HepG2 (cell line): ENCODE measurements around the gene RUNDC1. TPM values are rescaled to one million over a fixed set of nuclear protein-coding genes. Genes with fewer than 3 reads are reported as not detected.

Experiments used
- ARHGAP35 ChIP-seq: sonication (generic); formaldehyde crosslinking; IDR thresholded peaks from 2 replicates; pipeline ENCODE4 v1.9.0; 2022; ENCODE audit warnings: mild to moderate bottlenecking, inconsistent platforms, moderate library complexity, missing genetic modification reagents, borderline replicate concordance
- GLMP ChIP-seq: sonication (generic); formaldehyde crosslinking; IDR thresholded peaks from 2 replicates; pipeline ENCODE4 v1.9.0; 2021; ENCODE audit warnings: missing genetic modification reagents, mild to moderate bottlenecking, borderline replicate concordance
- HDAC1 ChIP-seq: sonication (generic); formaldehyde crosslinking; IDR thresholded peaks from 2 replicates; pipeline ENCODE4 v1.5.1; 2020; ENCODE audit warnings: mild to moderate bottlenecking, missing genetic modification reagents
- JARID2 ChIP-seq: sonication (generic); formaldehyde crosslinking; IDR thresholded peaks from 2 replicates; pipeline ENCODE4 v1.8.1; 2023; ENCODE audit warnings: missing genetic modification reagents, inconsistent platforms; ENCODE audit not compliant: insufficient replicate concordance
- LCORL ChIP-seq, 2 experiments: fragments of 450-650 bp in 1 of 2; sonication (generic) in 1 of 2; formaldehyde crosslinking in 1 of 2; IDR thresholded peaks; 2 replicates each; pipeline versions ENCODE4 v1.5.0 to v1.6.1; 2017 to 2020; ENCODE audit warnings: antibody characterized with exemption in 1 of 2, missing genetic modification reagents in 1 of 2
- PPARG ChIP-seq: conservative IDR thresholded peaks from 2 replicates; pipeline ENCODE4 v1.6.1; 2016; ENCODE audit warnings: missing biosample characterization, missing genetic modification reagents
- RBM22 ChIP-seq: fragments of 200-400 bp; formaldehyde crosslinking; optimal IDR thresholded peaks from 2 replicates; pipeline ENCODE3; 2017; ENCODE audit warnings: mild to moderate bottlenecking, low read length, moderate library complexity
- REL ChIP-seq: sonication (generic); formaldehyde crosslinking; conservative IDR thresholded peaks from 2 replicates; pipeline ENCODE4 v1.8.0; 2022; ENCODE audit warnings: mild to moderate bottlenecking, missing genetic modification reagents, moderate library complexity
- SP140L ChIP-seq: sonication (generic); formaldehyde crosslinking; IDR thresholded peaks from 2 replicates; pipeline ENCODE4 v1.4.0; 2020; ENCODE audit warnings: missing genetic modification reagents, borderline replicate concordance
- SRSF1 ChIP-seq: fragments of 200-400 bp; formaldehyde crosslinking; optimal IDR thresholded peaks from 2 replicates; pipeline ENCODE3; 2017; ENCODE audit warnings: mild to moderate bottlenecking, low read depth, low read length, moderate library complexity
- YEATS4 ChIP-seq: sonication (generic); formaldehyde crosslinking; IDR thresholded peaks from 2 replicates; pipeline ENCODE4 v1.4.0; 2020; ENCODE audit warnings: missing genetic modification reagents, borderline replicate concordance
- ZNF773 ChIP-seq: sonication (generic); formaldehyde crosslinking; IDR thresholded peaks from 2 replicates; pipeline ENCODE4 v1.4.0; 2020; ENCODE audit warnings: missing genetic modification reagents, borderline replicate concordance
- polyA plus RNA-seq, 8 experiments: library from polyadenylated mRNA; depleted of rRNA in 3 of 8; stranded (reverse) in 7 of 8; unstranded in 1 of 8; fragments of >200 nt; fragmentation: Illumina TruSeq in 4 of 8; extraction: Trizol in 4 of 8; gene quantifications; 2 replicates each; pipeline versions ENCODE4 v1.2.1 to v1.2.3, GENCODE V29; 2011 to 2016; ENCODE audit warnings: low read depth in 4 of 8, missing spikeins in 1 of 8, mixed read lengths in 1 of 8; ENCODE audit not compliant: insufficient read depth in 1 of 8
- total RNA-seq, 5 experiments: library from RNA; depleted of rRNA; stranded (reverse); fragments of >200 nt; fragmentation: Illumina TruSeq; extraction: Trizol; gene quantifications; 2 replicates each; pipeline ENCODE4 v1.2.3, GENCODE V29; 2016; ENCODE audit warnings: low read depth in 1 of 5
- TF ChIP-seq, protein P1 (sequence below): sonication (generic); formaldehyde crosslinking; IDR thresholded peaks from 2 replicates; pipeline ENCODE4 v1.8.0; 2022; ENCODE audit warnings: low read depth, missing genetic modification reagents
- TF ChIP-seq, protein P2 (sequence below): sonication (generic); formaldehyde crosslinking; IDR thresholded peaks from 2 replicates; pipeline ENCODE4 v1.8.0; 2022; ENCODE audit warnings: mild to moderate bottlenecking, missing genetic modification reagents; ENCODE audit not compliant: insufficient replicate concordance
- TF ChIP-seq, protein P3 (sequence below): sonication (generic); formaldehyde crosslinking; IDR thresholded peaks from 2 replicates; pipeline ENCODE4 v1.4.0; 2020; ENCODE audit warnings: missing genetic modification reagents
- TF ChIP-seq, protein P4 (sequence below): sonication (generic); IDR thresholded peaks from 2 replicates; pipeline ENCODE4 v1.6.1; 2016; ENCODE audit warnings: low read depth, borderline replicate concordance

Gene RUNDC1
- total and polyA plus RNA-seq, 2 of the 13 experiments (the other 11 are each of a cell fraction or from before 2014, with no cell fraction given), result 10.3 to 11.4 TPM

DNA sequence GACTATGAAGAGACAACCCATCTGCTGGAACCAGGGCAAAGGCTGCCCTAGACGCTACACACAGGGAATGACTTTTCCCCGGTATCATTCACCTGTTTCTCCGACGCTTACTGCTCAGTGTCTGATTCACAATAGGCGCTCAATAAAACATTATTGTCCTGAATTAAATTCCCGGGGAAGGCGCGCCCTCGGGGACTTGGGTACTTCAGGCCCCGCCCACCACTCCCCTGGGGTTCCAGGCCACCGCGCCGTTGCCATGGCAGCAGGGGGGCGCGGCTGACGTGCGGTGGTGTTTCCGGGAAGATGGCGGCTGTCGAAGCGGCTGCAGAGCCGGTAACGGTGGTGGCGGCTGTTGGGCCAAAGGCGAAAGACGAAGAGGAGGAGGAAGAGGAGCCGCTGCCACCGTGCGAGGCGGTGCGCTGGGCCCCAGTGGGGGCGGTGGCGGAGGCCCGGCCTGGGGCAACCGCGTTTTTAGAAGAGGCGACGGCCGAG, at the start of gene RUNDC1 (continued):
- TF ChIP-seq, protein P1, sequence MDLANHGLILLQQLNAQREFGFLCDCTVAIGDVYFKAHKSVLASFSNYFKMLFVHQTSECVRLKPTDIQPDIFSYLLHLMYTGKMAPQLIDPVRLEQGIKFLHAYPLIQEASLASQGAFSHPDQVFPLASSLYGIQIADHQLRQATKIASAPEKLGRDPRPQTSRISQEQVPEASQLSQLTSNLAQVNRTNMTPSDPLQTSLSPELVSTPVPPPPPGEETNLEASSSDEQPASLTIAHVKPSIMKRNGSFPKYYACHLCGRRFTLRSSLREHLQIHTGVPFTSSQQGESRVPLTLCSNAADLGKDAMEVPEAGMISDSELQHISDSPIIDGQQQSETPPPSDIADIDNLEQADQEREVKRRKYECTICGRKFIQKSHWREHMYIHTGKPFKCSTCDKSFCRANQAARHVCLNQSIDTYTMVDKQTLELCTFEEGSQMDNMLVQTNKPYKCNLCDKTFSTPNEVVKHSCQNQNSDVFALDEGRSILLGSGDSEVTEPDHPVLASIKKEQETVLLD (CRISPR knock-in tag), result peak; percentile 58
- TF ChIP-seq, protein P2, sequence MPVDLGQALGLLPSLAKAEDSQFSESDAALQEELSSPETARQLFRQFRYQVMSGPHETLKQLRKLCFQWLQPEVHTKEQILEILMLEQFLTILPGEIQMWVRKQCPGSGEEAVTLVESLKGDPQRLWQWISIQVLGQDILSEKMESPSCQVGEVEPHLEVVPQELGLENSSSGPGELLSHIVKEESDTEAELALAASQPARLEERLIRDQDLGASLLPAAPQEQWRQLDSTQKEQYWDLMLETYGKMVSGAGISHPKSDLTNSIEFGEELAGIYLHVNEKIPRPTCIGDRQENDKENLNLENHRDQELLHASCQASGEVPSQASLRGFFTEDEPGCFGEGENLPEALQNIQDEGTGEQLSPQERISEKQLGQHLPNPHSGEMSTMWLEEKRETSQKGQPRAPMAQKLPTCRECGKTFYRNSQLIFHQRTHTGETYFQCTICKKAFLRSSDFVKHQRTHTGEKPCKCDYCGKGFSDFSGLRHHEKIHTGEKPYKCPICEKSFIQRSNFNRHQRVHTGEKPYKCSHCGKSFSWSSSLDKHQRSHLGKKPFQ (CRISPR knock-in tag), result no peak
- TF ChIP-seq GLMP (CRISPR knock-in tag) (no peak), YEATS4 (CRISPR knock-in tag) (peak; percentile 85; the same call in 1 of the 2 replicates), SRSF1 (peak; percentile 82), ARHGAP35 (CRISPR knock-in tag) (0 out of 2 replicates have a peak, but pooled peaks have one; percentile 13), LCORL (IDR thresholded peaks at IDR 0.05) (no peak), LCORL (CRISPR knock-in tag; IDR thresholded peaks at IDR 0.05) (no peak; the same call in 1 of the 2 replicates), RBM22 (peak; percentile 99), PPARG (CRISPR knock-in tag) (peak; percentile 68), REL (CRISPR knock-in tag) (0 out of 2 replicates have a peak, but pooled peaks have one; percentile 5), JARID2 (CRISPR knock-in tag) (peak; percentile 27), HDAC1 (CRISPR knock-in tag) (peak; percentile 97), ZNF773 (CRISPR knock-in tag) (no peak), SP140L (CRISPR knock-in tag) (peak; percentile 75; the same call in 1 of the 2 replicates)
- TF ChIP-seq, protein P3, sequence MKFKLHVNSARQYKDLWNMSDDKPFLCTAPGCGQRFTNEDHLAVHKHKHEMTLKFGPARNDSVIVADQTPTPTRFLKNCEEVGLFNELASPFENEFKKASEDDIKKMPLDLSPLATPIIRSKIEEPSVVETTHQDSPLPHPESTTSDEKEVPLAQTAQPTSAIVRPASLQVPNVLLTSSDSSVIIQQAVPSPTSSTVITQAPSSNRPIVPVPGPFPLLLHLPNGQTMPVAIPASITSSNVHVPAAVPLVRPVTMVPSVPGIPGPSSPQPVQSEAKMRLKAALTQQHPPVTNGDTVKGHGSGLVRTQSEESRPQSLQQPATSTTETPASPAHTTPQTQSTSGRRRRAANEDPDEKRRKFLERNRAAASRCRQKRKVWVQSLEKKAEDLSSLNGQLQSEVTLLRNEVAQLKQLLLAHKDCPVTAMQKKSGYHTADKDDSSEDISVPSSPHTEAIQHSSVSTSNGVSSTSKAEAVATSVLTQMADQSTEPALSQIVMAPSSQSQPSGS (CRISPR knock-in tag), result peak; percentile 44; the same call in 1 of the 2 replicates
- TF ChIP-seq, protein P4, sequence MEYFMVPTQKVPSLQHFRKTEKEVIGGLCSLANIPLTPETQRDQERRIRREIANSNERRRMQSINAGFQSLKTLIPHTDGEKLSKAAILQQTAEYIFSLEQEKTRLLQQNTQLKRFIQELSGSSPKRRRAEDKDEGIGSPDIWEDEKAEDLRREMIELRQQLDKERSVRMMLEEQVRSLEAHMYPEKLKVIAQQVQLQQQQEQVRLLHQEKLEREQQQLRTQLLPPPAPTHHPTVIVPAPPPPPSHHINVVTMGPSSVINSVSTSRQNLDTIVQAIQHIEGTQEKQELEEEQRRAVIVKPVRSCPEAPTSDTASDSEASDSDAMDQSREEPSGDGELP, result no peak; the same call in 1 of the 2 replicates
